Progenitor cell of endocrine pancreas (in vitro differentiated cells): ENCODE results near the gene GBGT1. TPM values are rescaled to one million over a fixed set of nuclear protein-coding genes. Genes with fewer than 3 reads are reported as not detected.

Experiments
- DNase-seq: peaks from one replicate; pipeline ENCODE4 v3.0.0; 2021; ENCODE audit warnings: low spot score; ENCODE audit not compliant: unreplicated experiment
- H3K27ac Mint-ChIP-seq: 2 replicates; pipeline ENCODE4 v1.8.0; 2021; ENCODE audit warnings: mild to moderate bottlenecking, moderate library complexity, mixed read lengths
- H3K27me3 Mint-ChIP-seq: 2 replicates; pipeline ENCODE4 v1.8.0; 2021; ENCODE audit warnings: mixed read lengths
- H3K36me3 Mint-ChIP-seq: 2 replicates; pipeline ENCODE4 v1.8.0; 2022; ENCODE audit warnings: mixed read lengths; ENCODE audit not compliant: insufficient read depth
- H3K4me1 Mint-ChIP-seq: 2 replicates; pipeline ENCODE4 v1.8.0; 2021; ENCODE audit warnings: low read depth, mixed read lengths
- H3K4me3 Mint-ChIP-seq: 2 replicates; pipeline ENCODE4 v1.8.0; 2021; ENCODE audit warnings: low read depth, mild to moderate bottlenecking, moderate library complexity, mixed read lengths
- H3K9me3 Mint-ChIP-seq: 2 replicates; pipeline ENCODE4 v1.8.0; 2021; ENCODE audit warnings: low read depth, mixed read lengths
- total RNA-seq: library from RNA; stranded (reverse); gene quantifications from 2 replicates; pipeline ENCODE4 v1.2.1, GENCODE V29; 2021
- TF ChIP-seq, protein P1 (sequence below): fragments of 200-600 bp; sonication (generic); IDR thresholded peaks from one replicate; pipeline ENCODE4 v1.5.0; 2021; ENCODE audit warnings: antibody characterized with exemption, mild to moderate bottlenecking; ENCODE audit not compliant: unreplicated experiment

GBGT1 gene
- total RNA-seq, 1 donor from 2014 or later = 5.2 TPM

DNA sequence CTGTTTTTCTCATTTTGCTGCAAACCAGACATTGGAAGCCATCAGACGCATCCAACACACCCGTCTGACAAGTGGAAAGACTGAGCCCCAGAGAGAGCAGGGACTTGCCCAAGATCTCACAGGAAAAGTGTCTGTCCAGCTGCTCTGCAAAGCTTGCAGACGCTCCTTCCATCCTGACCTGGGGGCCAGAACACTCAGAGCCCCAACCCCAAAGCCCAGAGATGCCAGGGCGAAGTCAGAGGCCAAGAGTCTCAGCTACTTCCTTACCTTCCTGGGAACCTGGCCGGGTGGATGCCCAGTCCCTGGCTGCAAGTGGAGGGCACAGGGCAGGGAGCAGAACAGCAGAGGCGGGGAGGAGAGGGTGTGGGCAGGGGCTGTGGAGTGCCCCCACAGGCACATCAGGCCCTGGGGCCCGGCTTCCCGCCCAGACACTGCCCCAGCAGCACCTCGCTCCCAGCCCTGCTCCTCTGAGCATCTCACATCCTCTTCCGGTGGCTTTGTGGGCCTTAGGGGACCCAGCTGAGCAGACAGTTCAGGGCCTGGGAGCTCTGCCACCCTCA is 32.9 kb downstream of the GBGT1 start:
- H3K27me3 Mint-ChIP-seq = no peaks in the 10 kb centered on the region
- DNase-seq = no peak
- no peaks in the 10 kb centered on the region for H3K9me3 Mint-ChIP-seq
- TF ChIP-seq, protein P1, sequence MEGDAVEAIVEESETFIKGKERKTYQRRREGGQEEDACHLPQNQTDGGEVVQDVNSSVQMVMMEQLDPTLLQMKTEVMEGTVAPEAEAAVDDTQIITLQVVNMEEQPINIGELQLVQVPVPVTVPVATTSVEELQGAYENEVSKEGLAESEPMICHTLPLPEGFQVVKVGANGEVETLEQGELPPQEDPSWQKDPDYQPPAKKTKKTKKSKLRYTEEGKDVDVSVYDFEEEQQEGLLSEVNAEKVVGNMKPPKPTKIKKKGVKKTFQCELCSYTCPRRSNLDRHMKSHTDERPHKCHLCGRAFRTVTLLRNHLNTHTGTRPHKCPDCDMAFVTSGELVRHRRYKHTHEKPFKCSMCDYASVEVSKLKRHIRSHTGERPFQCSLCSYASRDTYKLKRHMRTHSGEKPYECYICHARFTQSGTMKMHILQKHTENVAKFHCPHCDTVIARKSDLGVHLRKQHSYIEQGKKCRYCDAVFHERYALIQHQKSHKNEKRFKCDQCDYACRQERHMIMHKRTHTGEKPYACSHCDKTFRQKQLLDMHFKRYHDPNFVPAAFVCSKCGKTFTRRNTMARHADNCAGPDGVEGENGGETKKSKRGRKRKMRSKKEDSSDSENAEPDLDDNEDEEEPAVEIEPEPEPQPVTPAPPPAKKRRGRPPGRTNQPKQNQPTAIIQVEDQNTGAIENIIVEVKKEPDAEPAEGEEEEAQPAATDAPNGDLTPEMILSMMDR = no peak
- no peak overlapping the region for H3K4me3 Mint-ChIP-seq
- no peak overlapping the region for H3K27ac Mint-ChIP-seq
- peaks cover 1% of the 10 kb centered on the region for H3K36me3 Mint-ChIP-seq
- H3K4me1 Mint-ChIP-seq = peaks cover 16% of the 10 kb centered on the region

DNA sequence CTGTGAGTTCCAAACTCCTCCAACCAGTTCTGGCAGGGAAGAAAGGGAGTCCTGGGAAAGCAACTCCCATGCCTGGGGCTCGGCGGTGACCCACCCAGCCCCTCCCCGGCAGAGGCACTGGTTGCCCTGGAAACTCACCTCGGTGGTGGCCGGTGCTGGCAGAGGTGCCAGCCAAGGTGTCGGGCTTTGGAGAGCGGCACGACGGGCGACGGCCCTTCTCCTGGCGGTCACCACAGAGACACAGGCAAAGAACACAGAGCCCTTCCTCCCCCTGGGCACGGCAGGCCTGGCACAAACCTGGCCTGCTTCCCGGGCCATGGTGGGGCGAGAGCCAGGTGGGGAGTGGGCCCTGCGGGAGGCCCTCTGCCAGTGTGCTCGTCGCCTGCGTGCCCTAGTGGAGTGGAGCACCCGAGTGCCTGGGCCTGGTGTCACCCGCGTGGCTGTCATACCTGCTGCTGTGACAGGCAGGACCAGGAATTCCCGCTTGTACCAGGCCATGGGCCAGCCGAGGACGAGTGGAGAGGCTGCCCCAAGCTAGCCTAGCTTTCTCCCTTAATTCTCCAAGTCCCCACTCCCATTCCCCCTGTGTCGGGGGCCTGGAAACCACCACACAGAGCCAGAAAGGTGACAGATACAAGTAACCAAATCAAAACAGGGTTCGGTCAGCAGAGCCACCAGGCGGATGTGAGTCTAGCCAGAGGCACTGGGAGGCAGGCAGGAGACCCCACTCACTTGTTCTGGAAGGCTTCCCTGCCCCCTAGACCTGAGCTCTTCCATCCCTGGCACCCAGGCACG is 34.5 kb downstream of the GBGT1 start:
- H3K27me3 Mint-ChIP-seq = no peaks in the 10 kb centered on the region
- DNase-seq = no peak
- H3K27ac Mint-ChIP-seq = no peak overlapping the region
- H3K4me3 Mint-ChIP-seq = no peak overlapping the region
- H3K9me3 Mint-ChIP-seq = no peaks in the 10 kb centered on the region
- TF ChIP-seq, protein P1 = no peak
- peaks cover 12% of the 10 kb centered on the region for H3K4me1 Mint-ChIP-seq
- peaks cover 1% of the 10 kb centered on the region for H3K36me3 Mint-ChIP-seq

DNA sequence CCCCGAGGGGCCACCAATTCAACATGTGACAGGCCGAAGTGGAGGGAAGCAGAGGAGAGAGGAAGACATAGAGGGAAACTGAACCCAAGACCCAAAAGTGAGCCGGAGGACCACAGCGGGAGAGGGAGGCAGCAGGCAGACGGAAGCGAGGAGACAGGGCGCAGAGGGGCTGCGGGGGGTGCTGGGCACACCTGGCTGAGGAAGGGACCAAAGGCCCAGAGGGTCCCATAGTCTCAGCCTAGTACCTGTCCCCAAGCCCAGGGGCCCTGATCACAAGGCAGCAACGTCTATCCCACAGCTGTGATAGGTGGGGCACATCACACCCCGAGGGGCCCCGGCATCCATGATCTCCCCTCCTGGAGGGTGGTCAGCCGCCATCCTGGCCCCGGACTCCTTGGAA is 35.6 kb downstream of the GBGT1 start:
- no peak overlapping the region for H3K4me3 Mint-ChIP-seq
- TF ChIP-seq, protein P1 = no peak
- no peaks in the 10 kb centered on the region for H3K9me3 Mint-ChIP-seq
- peaks cover 1% of the 10 kb centered on the region for H3K36me3 Mint-ChIP-seq
- no peak for DNase-seq
- H3K27me3 Mint-ChIP-seq = no peaks in the 10 kb centered on the region
- peaks cover 11% of the 10 kb centered on the region for H3K4me1 Mint-ChIP-seq
- H3K27ac Mint-ChIP-seq = no peak overlapping the region

DNA sequence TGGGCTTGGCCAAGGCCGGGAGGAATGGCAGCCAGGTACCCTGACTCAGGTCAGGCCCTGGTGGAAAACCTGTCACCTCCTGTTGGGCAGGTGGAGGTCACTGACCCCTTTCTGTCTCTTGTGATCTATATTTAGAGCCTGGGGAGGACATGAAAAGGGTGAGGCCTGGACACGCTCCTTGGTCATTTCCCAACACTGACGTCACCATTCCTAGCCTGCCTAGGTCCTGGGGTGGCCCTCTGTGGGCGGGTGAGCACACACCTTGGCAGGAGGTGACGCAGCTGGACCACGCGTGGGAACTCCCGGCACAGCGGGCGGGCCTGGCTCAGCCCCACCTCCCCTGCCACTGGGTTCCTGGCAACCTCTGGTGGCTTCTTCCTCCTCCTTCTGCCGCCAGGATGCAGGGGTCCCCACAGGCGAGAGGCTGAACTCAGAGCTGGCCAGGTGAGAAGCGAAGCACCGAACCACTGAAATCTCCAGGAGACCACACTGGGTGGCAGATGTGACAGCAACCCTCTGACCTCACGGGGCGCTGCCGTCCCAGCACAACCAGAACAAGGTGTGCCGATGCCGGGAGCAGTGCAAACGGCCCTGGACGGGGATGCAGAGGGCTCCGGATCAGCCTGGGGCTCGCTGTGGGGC is 36.3 kb downstream of the GBGT1 start:
- TF ChIP-seq, protein P1 = no peak
- H3K27me3 Mint-ChIP-seq = no peaks in the 10 kb centered on the region
- H3K9me3 Mint-ChIP-seq = no peaks in the 10 kb centered on the region
- no peak overlapping the region for H3K4me3 Mint-ChIP-seq
- H3K27ac Mint-ChIP-seq = peak overlapping the region; percentile 69
- DNase-seq = no peak
- peaks cover 1% of the 10 kb centered on the region for H3K36me3 Mint-ChIP-seq
- peaks cover 14% of the 10 kb centered on the region for H3K4me1 Mint-ChIP-seq

DNA sequence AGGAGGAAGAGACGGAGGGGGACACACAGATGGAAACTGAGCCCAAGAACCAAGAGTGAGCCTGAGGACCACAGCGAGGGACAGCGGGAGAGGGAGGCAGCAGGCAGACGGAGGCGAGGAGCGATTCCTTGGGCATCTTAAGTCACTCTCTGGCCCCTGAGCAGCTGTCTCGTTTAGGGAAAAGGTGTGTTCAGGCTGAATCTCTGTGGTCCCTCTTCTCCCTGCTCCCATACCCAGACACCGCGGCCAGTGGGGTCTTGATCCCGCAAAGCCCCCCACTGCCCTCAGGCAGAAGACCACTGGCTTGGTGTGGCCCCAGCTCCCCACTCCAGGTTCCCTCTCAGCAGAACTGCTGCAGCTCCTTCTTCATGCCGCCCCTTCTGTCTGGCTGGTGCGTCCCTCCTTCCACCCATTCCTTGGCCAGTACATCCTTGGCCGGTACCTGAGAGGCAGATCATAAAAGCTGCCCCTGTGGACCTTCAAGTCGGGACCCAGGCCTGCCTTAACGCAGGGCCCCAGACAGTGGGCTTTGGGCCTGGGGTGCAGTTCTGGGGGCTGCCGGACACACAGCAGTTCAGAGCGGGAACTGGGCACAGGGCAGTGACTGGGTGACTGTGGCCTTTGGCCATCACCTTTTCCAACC is 36.9 kb downstream of the GBGT1 start:
- Mint-ChIP-seq H3K36me3 (peaks cover 1% of the 10 kb centered on the region), H3K4me1 (peaks cover 12% of the 10 kb centered on the region), H3K4me3 (no peak overlapping the region), H3K9me3 (no peaks in the 10 kb centered on the region), H3K27ac (peak overlapping the region; percentile 11), H3K27me3 (no peaks in the 10 kb centered on the region)
- TF ChIP-seq, protein P1 = no peak
- no peak for DNase-seq
